HL-60 (cell line): ENCODE measurements around the gene TMEM144.

Experiments
- GABPA ChIP-seq: IDR thresholded peaks from 2 replicates; pipeline ENCODE4 v1.6.1; 2012; ENCODE audit warnings: low read depth
- SPI1 ChIP-seq: IDR thresholded peaks from 2 replicates; pipeline ENCODE4 v1.6.1; 2012; ENCODE audit warnings: low read depth, mild to moderate bottlenecking, borderline replicate concordance
- TF ChIP-seq, protein P1 (sequence below): IDR thresholded peaks from one replicate; pipeline ENCODE4 v1.5.1; 2011; ENCODE audit warnings: low read length, control low read depth, inconsistent platforms; ENCODE audit not compliant: insufficient read depth

DNA sequence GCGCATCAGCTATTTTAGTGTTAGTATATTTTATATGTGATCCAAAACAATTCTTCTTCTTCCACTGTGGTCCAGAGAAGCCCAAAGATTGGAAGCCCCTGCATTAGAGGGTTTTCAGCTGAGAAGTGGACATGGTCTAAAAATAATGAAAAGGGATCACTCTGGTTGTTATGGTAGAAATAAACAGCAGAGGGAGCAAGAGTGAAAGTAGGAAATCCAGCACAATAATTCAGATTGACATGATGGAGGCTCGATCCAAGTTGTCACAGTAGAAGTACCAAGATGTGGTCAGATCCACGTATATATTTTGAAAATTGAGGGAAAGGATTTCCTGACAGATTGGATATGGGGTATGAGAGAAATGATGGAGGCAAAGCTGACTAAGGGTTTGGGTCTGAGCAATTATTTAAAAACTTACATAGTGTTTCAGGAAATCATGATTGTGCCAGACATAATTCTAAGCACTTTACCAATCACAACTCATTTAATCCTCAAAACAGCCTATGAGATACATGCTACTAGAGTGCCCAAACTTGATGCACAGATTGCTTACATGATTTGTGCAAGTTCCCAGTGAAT is 17.0 kb upstream of the TMEM144 start:
- TF ChIP-seq, protein P1, sequence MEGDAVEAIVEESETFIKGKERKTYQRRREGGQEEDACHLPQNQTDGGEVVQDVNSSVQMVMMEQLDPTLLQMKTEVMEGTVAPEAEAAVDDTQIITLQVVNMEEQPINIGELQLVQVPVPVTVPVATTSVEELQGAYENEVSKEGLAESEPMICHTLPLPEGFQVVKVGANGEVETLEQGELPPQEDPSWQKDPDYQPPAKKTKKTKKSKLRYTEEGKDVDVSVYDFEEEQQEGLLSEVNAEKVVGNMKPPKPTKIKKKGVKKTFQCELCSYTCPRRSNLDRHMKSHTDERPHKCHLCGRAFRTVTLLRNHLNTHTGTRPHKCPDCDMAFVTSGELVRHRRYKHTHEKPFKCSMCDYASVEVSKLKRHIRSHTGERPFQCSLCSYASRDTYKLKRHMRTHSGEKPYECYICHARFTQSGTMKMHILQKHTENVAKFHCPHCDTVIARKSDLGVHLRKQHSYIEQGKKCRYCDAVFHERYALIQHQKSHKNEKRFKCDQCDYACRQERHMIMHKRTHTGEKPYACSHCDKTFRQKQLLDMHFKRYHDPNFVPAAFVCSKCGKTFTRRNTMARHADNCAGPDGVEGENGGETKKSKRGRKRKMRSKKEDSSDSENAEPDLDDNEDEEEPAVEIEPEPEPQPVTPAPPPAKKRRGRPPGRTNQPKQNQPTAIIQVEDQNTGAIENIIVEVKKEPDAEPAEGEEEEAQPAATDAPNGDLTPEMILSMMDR: peak; percentile 42
- TF ChIP-seq SPI1: no peak
- TF ChIP-seq GABPA: no peak
